HUES48 (cell line): ENCODE results near the gene SLC35C1.

Source experiments
- H3K27ac ChIP-seq: one replicate; pipeline ENCODE4 v1.7.0; 2013; ENCODE audit warnings: low read depth, low read length, inconsistent platforms
- H3K27me3 ChIP-seq: 2 replicates; pipeline ENCODE4 v1.6.1; 2013; ENCODE audit warnings: mild to moderate bottlenecking, low read length; ENCODE audit not compliant: control insufficient read depth, insufficient read depth
- H3K36me3 ChIP-seq: 2 replicates; pipeline ENCODE4 v1.6.1; 2013; ENCODE audit warnings: low read length; ENCODE audit not compliant: control insufficient read depth, insufficient read depth
- H3K4me1 ChIP-seq: 2 replicates; pipeline ENCODE4 v1.6.1; 2013; ENCODE audit warnings: mild to moderate bottlenecking, low read length; ENCODE audit not compliant: control insufficient read depth, insufficient read depth
- H3K4me3 ChIP-seq: 2 replicates; pipeline ENCODE4 v1.5.1; 2013; ENCODE audit warnings: mild to moderate bottlenecking, low read depth, low read length
- H3K9ac ChIP-seq: 2 replicates; pipeline ENCODE4 v1.6.1; 2013; ENCODE audit warnings: mild to moderate bottlenecking, low read depth, low read length, moderate library complexity
- H3K9me3 ChIP-seq: 2 replicates; pipeline ENCODE4 v1.6.1; 2013; ENCODE audit warnings: low read length; ENCODE audit not compliant: control insufficient read depth, insufficient read depth

The SLC35C1 gene

DNA sequence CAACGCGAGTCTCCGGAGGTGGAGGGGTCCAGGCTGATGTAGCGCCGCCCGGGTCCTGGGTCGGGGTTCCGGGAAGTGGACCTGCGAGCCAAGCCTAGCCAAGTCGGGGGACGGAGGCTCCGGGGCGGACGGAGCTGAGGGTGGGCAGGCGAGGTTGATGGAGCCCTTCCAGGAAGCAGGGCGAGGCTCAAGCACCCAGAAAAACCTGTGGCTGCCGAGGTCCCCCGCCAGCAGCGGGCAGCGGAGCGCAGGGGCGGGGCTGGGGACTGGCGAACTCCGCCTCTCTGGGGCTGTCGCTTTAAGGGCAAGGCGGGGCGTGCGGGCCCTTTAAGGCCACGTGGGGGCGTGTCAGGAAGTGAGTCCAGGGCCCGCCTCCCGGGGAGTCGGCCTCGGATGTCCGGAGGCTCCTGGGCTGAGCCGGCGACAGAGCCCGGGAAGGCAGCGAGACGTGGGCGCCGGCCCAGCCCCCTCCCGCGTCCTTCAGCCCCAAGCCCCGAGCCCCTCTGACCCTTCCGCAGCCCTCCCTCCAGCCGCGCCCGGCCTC is at the start of gene SLC35C1:
TSS of gene SLC35C1 (plus strand) at position 389 of the 544 bp plus-strand sequence. CDS start 653 bp downstream, outside the sequence.
- Histone ChIP-seq H3K27ac (peak within 1 kb of the TSS; percentile 44), H3K27me3 (peaks cover 20% of the 10 kb centered on the region), H3K9ac (peak within 1 kb of the TSS; percentile 64; the same call in 1 of the 2 replicates), H3K4me1 (peaks cover 7% of the 10 kb centered on the region; the same call in 1 of the 2 replicates), H3K4me3 (peak within 1 kb of the TSS; percentile 94), H3K36me3 (no peaks in the 10 kb centered on the region; the same call in 1 of the 2 replicates), H3K9me3 (no peaks in the 10 kb centered on the region)

DNA sequence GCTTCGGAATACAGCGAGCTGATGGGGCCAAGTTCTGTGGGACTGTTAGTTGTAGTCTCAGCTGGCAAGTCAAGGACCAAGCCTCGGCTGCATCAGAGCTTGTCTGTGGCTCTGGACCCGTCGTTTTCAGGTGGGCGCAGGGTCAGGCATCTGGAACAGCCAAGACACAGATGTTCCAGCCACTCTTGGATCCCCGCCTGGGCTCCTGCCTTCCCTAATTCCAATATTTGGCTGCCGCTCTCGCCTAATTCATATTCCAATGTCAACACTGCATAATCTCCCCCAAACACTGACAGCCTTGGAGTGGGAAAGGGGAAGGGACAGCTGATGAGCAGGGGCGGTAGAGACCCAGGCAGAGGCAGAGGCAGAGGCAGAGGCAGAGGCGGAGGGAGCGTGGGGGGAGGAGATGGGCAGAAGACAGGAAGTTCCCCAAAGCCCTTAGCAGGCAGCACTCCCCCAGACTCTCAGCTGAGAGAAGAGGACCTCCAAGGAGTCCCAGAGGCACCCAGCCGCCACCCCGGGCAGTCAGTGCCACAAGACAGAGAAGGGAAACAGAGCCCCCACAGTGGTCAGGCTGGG is 49.6 kb upstream of the SLC35C1 start:
- H3K9ac ChIP-seq: no peak overlapping the region
- H3K4me3 ChIP-seq: no peak overlapping the region
- no peak overlapping the region for H3K27ac ChIP-seq
- H3K27me3 ChIP-seq: no peaks in the 10 kb centered on the region
- H3K4me1 ChIP-seq: peaks cover 14% of the 10 kb centered on the region
- H3K36me3 ChIP-seq: no peaks in the 10 kb centered on the region
- no peaks in the 10 kb centered on the region for H3K9me3 ChIP-seq

DNA sequence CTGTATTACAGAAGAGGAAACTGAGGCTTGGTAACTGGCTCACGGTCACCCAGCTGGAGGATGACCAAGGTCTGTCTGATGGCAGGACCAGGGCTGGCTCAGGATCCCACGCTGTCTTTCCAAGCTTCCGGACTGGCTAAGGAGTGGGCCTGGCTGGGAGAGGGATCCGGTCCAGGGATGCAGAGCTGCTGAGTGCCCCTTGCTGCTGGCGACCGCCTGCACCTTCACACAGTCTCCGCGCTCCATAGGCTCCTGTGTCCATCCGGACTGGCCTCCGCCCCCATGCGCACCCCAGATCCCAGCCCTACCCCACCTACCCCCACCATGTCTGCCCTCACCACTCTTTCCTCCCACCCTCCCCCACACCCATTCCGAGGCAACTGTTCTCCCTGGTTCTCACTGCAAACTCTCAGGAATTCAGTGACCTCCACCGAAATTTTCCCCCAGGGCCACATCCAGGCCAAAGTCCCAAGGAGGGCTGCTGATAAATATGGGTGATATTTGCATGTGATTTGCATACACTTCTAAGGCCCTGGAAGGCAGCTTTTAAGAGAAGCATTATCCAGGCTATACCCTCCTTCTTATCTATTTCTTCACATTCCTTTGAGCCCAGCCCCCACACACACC is 48.5 kb upstream of the SLC35C1 start:
- Histone ChIP-seq H3K27ac (no peak overlapping the region), H3K9me3 (no peaks in the 10 kb centered on the region), H3K27me3 (no peaks in the 10 kb centered on the region), H3K4me3 (no peak overlapping the region), H3K36me3 (no peaks in the 10 kb centered on the region), H3K4me1 (peaks cover 14% of the 10 kb centered on the region), H3K9ac (no peak overlapping the region)

DNA sequence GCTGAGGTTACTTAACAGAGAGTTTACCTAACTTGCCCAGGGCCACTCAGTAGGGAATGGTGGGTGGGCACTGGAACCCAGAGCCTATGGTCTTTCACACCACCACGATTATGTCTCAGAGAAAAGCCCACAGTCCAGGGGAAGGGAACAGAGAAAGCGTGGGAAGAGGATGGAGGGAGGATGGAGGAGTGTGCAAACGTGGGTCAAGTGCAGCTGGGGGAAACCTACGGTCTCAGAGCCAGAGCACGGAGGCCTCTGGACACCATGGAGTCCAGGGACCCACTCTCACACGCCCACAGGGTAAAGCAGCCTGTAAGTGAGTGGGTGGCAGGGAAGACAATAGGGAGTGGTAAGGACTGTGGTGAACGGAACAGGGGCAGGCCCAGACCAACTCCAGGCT is 47.3 kb upstream of the SLC35C1 start:
- Histone ChIP-seq H3K27me3 (no peaks in the 10 kb centered on the region), H3K4me3 (no peak overlapping the region), H3K4me1 (peaks cover 14% of the 10 kb centered on the region), H3K9me3 (no peaks in the 10 kb centered on the region), H3K36me3 (no peaks in the 10 kb centered on the region), H3K9ac (no peak overlapping the region), H3K27ac (no peak overlapping the region)

DNA sequence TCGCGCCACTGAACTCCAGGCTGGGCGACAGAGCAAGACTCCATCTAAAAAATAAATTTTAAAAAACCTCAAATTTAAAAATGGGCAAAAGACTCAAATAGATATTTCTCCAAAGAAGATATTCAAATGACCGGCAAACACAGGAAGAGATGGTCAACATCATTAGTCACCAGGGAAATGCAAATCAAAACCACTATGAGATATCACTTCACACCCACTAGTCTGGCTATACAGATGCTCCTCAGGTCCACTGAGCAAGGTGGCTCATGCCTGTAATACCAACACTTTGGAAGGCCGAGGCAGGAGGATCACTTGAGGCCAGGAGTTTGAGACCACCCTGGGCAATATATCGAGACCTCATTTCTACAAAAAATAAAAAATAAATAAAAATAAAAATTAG is 43.3 kb upstream of the SLC35C1 start:
- H3K4me3 ChIP-seq: no peak overlapping the region
- no peak overlapping the region for H3K27ac ChIP-seq
- no peaks in the 10 kb centered on the region for H3K9me3 ChIP-seq
- H3K36me3 ChIP-seq: no peaks in the 10 kb centered on the region
- peaks cover 8% of the 10 kb centered on the region; the same call in 1 of the 2 replicates for H3K4me1 ChIP-seq
- no peak overlapping the region for H3K9ac ChIP-seq
- H3K27me3 ChIP-seq: no peaks in the 10 kb centered on the region

DNA sequence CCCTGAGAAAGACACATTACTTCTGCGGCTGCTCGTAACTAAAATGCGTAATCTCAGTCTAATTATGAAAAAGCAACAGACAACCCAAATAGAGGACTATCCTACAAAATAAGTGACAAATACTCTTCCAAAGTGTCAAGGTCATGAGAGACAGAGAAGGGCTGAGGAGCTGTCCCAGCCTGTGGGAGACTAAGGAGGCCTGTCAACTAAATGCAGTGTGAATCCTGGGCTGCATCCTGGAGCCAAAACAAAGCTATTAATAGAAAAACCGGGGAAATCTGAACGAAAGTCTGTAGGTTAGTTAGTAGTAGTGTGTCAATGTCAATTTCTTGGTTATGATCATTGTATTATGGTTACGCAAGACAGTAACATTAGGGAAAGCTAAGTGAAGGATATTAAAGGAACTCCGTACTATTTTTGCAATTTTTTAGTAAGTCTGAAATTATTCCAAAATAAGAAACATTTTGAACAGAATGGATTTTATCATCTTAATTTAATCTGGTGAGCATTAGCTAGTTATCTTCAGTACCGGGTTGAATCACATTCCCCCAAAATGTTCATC is 39.8 kb upstream of the SLC35C1 start:
- Histone ChIP-seq H3K27ac (no peak overlapping the region), H3K27me3 (no peaks in the 10 kb centered on the region)

DNA sequence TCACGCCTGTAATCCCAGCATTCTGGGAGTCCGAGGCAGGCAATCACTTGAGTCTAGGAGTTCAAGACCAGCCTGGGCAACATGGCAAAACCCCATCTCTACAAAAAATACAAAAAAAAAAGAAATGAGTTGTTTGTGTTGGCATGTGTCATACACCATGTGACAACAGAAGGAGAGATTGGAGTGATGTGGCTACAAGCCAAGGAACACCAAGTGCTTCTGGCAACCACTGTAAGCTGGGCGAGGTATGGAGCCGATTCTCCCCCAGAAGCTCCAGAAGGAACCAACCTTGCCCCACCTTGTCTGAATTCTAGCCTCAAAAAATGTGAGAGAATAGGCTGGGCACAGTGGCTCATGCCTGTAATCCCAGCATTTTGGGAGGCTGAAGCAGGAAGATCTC is 39.1 kb upstream of the SLC35C1 start:
- H3K4me3 ChIP-seq: no peak overlapping the region
- H3K27ac ChIP-seq: no peak overlapping the region
- H3K36me3 ChIP-seq: no peaks in the 10 kb centered on the region
- H3K9ac ChIP-seq: no peak overlapping the region
- H3K27me3 ChIP-seq: no peaks in the 10 kb centered on the region
- no peaks in the 10 kb centered on the region for H3K4me1 ChIP-seq
- H3K9me3 ChIP-seq: no peaks in the 10 kb centered on the region

More for the DNA sequence above, 39.8 kb upstream of the SLC35C1 start:
- Histone ChIP-seq H3K9ac (no peak overlapping the region), H3K9me3 (no peaks in the 10 kb centered on the region), H3K4me3 (no peak overlapping the region), H3K4me1 (no peaks in the 10 kb centered on the region), H3K36me3 (no peaks in the 10 kb centered on the region)

DNA sequence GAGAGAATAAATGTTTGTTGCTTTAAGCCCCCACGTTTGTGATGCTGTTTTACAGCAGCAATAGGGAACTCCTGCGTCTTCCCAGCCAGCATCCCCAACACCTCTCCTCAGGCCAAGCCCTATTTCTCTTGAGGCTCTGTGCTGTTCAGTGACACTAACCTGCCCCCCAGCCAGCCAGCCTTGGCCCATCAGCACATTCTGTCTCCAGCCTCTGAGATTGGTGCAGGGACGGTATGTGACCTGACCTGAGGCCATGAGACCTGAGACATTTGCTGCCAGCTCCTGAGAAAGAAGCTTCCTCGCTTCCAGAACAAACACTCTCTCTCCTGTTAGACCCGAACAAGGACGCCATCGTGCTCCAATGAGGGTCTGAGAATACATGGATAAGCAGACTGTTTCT is 38.5 kb upstream of the SLC35C1 start:
- no peak overlapping the region for H3K4me3 ChIP-seq
- H3K27me3 ChIP-seq: peaks cover 5% of the 10 kb centered on the region
- H3K36me3 ChIP-seq: no peaks in the 10 kb centered on the region
- no peaks in the 10 kb centered on the region for H3K4me1 ChIP-seq
- no peaks in the 10 kb centered on the region for H3K9me3 ChIP-seq
- H3K9ac ChIP-seq: no peak overlapping the region
- no peak overlapping the region for H3K27ac ChIP-seq

DNA sequence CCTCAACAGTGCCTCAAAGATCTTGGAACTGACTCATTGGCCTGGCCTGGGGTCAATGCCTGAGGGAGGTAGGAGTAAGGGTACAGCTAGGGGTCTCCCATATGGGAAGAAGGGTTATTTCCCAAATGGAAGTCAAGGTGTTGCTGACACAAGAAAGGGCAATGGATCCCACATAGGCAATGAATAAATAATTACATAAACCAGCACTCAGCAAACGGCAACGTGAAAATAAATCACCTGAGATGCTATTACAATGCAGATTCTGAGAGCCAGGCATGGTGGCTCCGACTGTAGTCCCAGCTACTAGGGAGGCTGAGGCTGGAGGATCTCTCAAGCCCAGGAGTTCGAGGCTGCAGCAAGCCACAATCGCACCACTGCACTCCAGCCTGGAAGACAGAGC is 36.5 kb upstream of the SLC35C1 start:
- Histone ChIP-seq H3K27ac (no peak overlapping the region), H3K4me3 (no peak overlapping the region), H3K9me3 (no peaks in the 10 kb centered on the region), H3K4me1 (no peaks in the 10 kb centered on the region), H3K27me3 (peaks cover 8% of the 10 kb centered on the region), H3K36me3 (no peaks in the 10 kb centered on the region), H3K9ac (no peak overlapping the region)

DNA sequence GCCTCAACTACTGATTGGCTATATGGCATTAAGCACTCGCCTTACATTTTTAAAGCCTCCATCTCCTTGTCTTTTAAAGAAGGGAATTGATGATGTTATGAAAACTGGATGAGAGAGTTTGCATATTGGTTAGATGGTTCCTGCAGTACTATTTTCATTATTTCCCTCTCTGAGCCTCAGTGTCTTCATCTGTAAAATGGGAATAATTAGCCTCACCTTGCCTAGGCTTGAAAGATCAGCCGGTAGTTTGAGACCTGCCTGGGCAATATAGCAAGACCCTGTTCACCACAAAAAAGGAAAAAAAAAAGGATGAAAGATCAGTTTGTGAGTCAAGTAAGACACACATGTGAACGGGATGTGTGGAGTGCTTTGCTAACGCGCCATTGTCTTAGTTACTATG is 35.0 kb upstream of the SLC35C1 start:
- Histone ChIP-seq H3K9ac (no peak overlapping the region), H3K4me3 (no peak overlapping the region), H3K36me3 (no peaks in the 10 kb centered on the region), H3K27me3 (peaks cover 8% of the 10 kb centered on the region), H3K4me1 (no peaks in the 10 kb centered on the region), H3K9me3 (no peaks in the 10 kb centered on the region), H3K27ac (no peak overlapping the region)

DNA sequence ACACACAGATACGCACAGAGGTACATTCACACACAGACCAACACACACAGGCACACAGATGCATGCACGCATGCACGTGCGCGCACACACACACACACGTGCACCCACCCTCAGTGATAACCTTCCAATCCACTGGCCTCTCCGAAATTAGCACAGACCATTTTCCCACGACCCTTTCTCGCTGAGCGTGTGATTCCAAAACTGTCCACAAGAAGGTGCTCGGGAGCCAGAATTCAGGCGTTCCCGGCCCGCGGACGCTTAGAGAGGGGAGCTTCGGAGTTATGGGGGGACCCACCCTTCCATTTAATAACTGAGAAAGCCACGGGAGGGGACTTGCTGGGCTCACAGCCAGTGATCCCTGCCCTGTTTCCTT is 33.8 kb upstream of the SLC35C1 start:
- Histone ChIP-seq H3K27ac (no peak overlapping the region), H3K4me3 (peak overlapping the region; percentile 60), H3K36me3 (no peaks in the 10 kb centered on the region), H3K9me3 (no peaks in the 10 kb centered on the region), H3K9ac (no peak overlapping the region), H3K4me1 (no peaks in the 10 kb centered on the region), H3K27me3 (peaks cover 8% of the 10 kb centered on the region)
